ENCODE data around the gene MTOR.

The MTOR gene

GRCh38 chr1:11145741-11146140, 116.6 kb downstream of the MTOR start:
- no peak for DNase-seq (ENCODE audit: extremely low read depth, low read depth)

GRCh38 chr1:11144570-11145256, 117.6 kb downstream of the MTOR start:
- no peak for TF ChIP-seq CTCF (IDR thresholded peaks at IDR 0.05; ENCODE audit: low read depth, low read length)
- DNase-seq (ENCODE audit: extremely low read depth, low read depth) = no peak

More at GRCh38 chr1:11145741-11146140, 116.6 kb downstream of the MTOR start:
- no peak for TF ChIP-seq CTCF (IDR thresholded peaks at IDR 0.05; ENCODE audit: low read depth, low read length)

- no peak for DNase-seq (ENCODE audit: extremely low read depth, low read depth)
- no peak for TF ChIP-seq CTCF (IDR thresholded peaks at IDR 0.05; ENCODE audit: low read depth, low read length)
These were observed 118.4 kb downstream of the MTOR start for GRCh38 chr1:11143907-11144306.

GRCh38 chr1:11143401-11143800, 119.0 kb downstream of the MTOR start:
- DNase-seq (ENCODE audit: extremely low read depth, low read depth) = no peak

GRCh38 chr1:11142618-11143391, 119.5 kb downstream of the MTOR start:
- DNase-seq (ENCODE audit: extremely low read depth, low read depth) = no peak
- no peak for TF ChIP-seq CTCF (IDR thresholded peaks at IDR 0.05; ENCODE audit: low read depth, low read length)

More at GRCh38 chr1:11143401-11143800, 119.0 kb downstream of the MTOR start:
- no peak for TF ChIP-seq CTCF (IDR thresholded peaks at IDR 0.05; ENCODE audit: low read depth, low read length)

- no peak for DNase-seq (ENCODE audit: extremely low read depth, low read depth)
- TF ChIP-seq CTCF (IDR thresholded peaks at IDR 0.05; ENCODE audit: low read depth, low read length) = no peak
These were observed 123.4 kb downstream of the MTOR start for GRCh38 chr1:11138952-11139351.

- no peak for DNase-seq (ENCODE audit: extremely low read depth, low read depth)
- TF ChIP-seq CTCF (IDR thresholded peaks at IDR 0.05; ENCODE audit: low read depth, low read length) = no peak
These were observed 124.3 kb downstream of the MTOR start for GRCh38 chr1:11138029-11138428.
